Measurements from ENCODE around the gene RAPGEF4. TPM values are rescaled to one million over a fixed set of nuclear protein-coding genes. Genes with fewer than 3 reads are reported as not detected.

The RAPGEF4 gene
- total RNA-seq, 1 donor: 0.36 TPM

- no peaks in the 10 kb centered on the region for H4K20me1 ChIP-seq (ENCODE audit: insufficient read depth, low read length)
- DNase-seq (ENCODE audit: insufficient read length, low spot score, missing footprints): no peak
- H3K79me2 ChIP-seq (ENCODE audit: insufficient read depth, low read length): no peaks in the 10 kb centered on the region
- no peak overlapping the region for H3K4me3 ChIP-seq (ENCODE audit: insufficient read depth, low read length)
- H2AFZ ChIP-seq (ENCODE audit: low read length): no peak overlapping the region
- H3K36me3 ChIP-seq (ENCODE audit: insufficient read depth, low read length): no peaks in the 10 kb centered on the region
- H3K27me3 ChIP-seq (ENCODE audit: insufficient read depth, low read length): no peaks in the 10 kb centered on the region
- TF ChIP-seq CTCF (IDR thresholded peaks at IDR 0.05; ENCODE audit: extremely low read depth, low read depth, low read length): no peak
- H3K4me1 ChIP-seq (ENCODE audit: insufficient read depth, low read length): peaks cover 4% of the 10 kb centered on the region
- H3K4me2 ChIP-seq (ENCODE audit: insufficient read depth, low read length): no peak overlapping the region
- no peak overlapping the region for H3K27ac ChIP-seq (ENCODE audit: low read depth, low read length)
- H3K9me3 ChIP-seq (ENCODE audit: low read depth, low read length): no peaks in the 10 kb centered on the region
These were observed 323.0 kb downstream of the RAPGEF4 start for GRCh38 chr2:173058673-173059072.

GRCh38 chr2:173059292-173059691 lies 323.6 kb downstream of the RAPGEF4 start:
- no peak overlapping the region for H2AFZ ChIP-seq (ENCODE audit: low read length)
- no peak for DNase-seq (ENCODE audit: insufficient read length, low spot score, missing footprints)
- peaks cover 4% of the 10 kb centered on the region for H3K4me1 ChIP-seq (ENCODE audit: insufficient read depth, low read length)
- H4K20me1 ChIP-seq (ENCODE audit: insufficient read depth, low read length): no peaks in the 10 kb centered on the region
- H3K36me3 ChIP-seq (ENCODE audit: insufficient read depth, low read length): no peaks in the 10 kb centered on the region
- no peaks in the 10 kb centered on the region for H3K79me2 ChIP-seq (ENCODE audit: insufficient read depth, low read length)
- H3K4me2 ChIP-seq (ENCODE audit: insufficient read depth, low read length): no peak overlapping the region
- H3K27ac ChIP-seq (ENCODE audit: low read depth, low read length): no peak overlapping the region
- no peaks in the 10 kb centered on the region for H3K27me3 ChIP-seq (ENCODE audit: insufficient read depth, low read length)
- no peaks in the 10 kb centered on the region for H3K9me3 ChIP-seq (ENCODE audit: low read depth, low read length)
- TF ChIP-seq CTCF (IDR thresholded peaks at IDR 0.05; ENCODE audit: extremely low read depth, low read depth, low read length): no peak
- no peak overlapping the region for H3K4me3 ChIP-seq (ENCODE audit: insufficient read depth, low read length)

GRCh38 chr2:173059971-173060461 lies 324.4 kb downstream of the RAPGEF4 start:
- Histone ChIP-seq H3K4me3 (ENCODE audit: insufficient read depth, low read length) (no peak overlapping the region), H4K20me1 (ENCODE audit: insufficient read depth, low read length) (no peaks in the 10 kb centered on the region)
- no peak for DNase-seq (ENCODE audit: insufficient read length, low spot score, missing footprints)

GRCh38 chr2:173062801-173063200 lies 327.2 kb downstream of the RAPGEF4 start:
- Histone ChIP-seq H3K9me3 (ENCODE audit: low read depth, low read length) (no peaks in the 10 kb centered on the region), H3K27ac (ENCODE audit: low read depth, low read length) (no peak overlapping the region), H4K20me1 (ENCODE audit: insufficient read depth, low read length) (no peaks in the 10 kb centered on the region), H3K4me1 (ENCODE audit: insufficient read depth, low read length) (peaks cover 4% of the 10 kb centered on the region), H2AFZ (ENCODE audit: low read length) (no peak overlapping the region), H3K4me3 (ENCODE audit: insufficient read depth, low read length) (no peak overlapping the region), H3K79me2 (ENCODE audit: insufficient read depth, low read length) (no peaks in the 10 kb centered on the region), H3K27me3 (ENCODE audit: insufficient read depth, low read length) (no peaks in the 10 kb centered on the region), H3K36me3 (ENCODE audit: insufficient read depth, low read length) (no peaks in the 10 kb centered on the region), H3K4me2 (ENCODE audit: insufficient read depth, low read length) (no peak overlapping the region)
- TF ChIP-seq CTCF (IDR thresholded peaks at IDR 0.05; ENCODE audit: extremely low read depth, low read depth, low read length): no peak
- DNase-seq (ENCODE audit: insufficient read length, low spot score, missing footprints): no peak

More at GRCh38 chr2:173059971-173060461, 324.4 kb downstream of the RAPGEF4 start:
- no peak for TF ChIP-seq CTCF (IDR thresholded peaks at IDR 0.05; ENCODE audit: extremely low read depth, low read depth, low read length)
- H3K27ac ChIP-seq (ENCODE audit: low read depth, low read length): peak overlapping the region; percentile 11
- peaks cover 4% of the 10 kb centered on the region for H3K4me1 ChIP-seq (ENCODE audit: insufficient read depth, low read length)
- peak overlapping the region; percentile 5 for H2AFZ ChIP-seq (ENCODE audit: low read length)
- no peaks in the 10 kb centered on the region for H3K36me3 ChIP-seq (ENCODE audit: insufficient read depth, low read length)
- no peaks in the 10 kb centered on the region for H3K79me2 ChIP-seq (ENCODE audit: insufficient read depth, low read length)
- H3K4me2 ChIP-seq (ENCODE audit: insufficient read depth, low read length): peak overlapping the region; percentile 27
- H3K9me3 ChIP-seq (ENCODE audit: low read depth, low read length): no peaks in the 10 kb centered on the region
- H3K27me3 ChIP-seq (ENCODE audit: insufficient read depth, low read length): no peaks in the 10 kb centered on the region
